A673 (cell line): ENCODE results near the gene MED27. TPM values are rescaled to one million over a fixed set of nuclear protein-coding genes. Genes with fewer than 3 reads are reported as not detected.

Experiments
- BruUV-seq: library from RNA; stranded (reverse); fragments of 400-500 nt; replicated peaks from 2 replicates; lab custom pipeline; 2021; lab: Mats Ljungman, UMichigan
- CTCF ChIA-PET: fragments of 300-600 bp; sonication (Branson Sonifier 250); formaldehyde crosslinking; loops from one replicate; lab custom pipeline; 2022; ENCODE audit warnings: antibody characterized with exemption; lab: Charles Lee
- POLR2A ChIA-PET: fragments of 300-600 bp; sonication (Branson Sonifier 250); formaldehyde crosslinking; loops from one replicate; lab custom pipeline; 2022; ENCODE audit warnings: antibody characterized with exemption; ENCODE audit not compliant: low non-redundant PET; lab: Charles Lee
- DNase-seq: peaks from one replicate; pipeline ENCODE4 v3.0.0-alpha.2; 2015; ENCODE audit warnings: low spot score
- H3K27ac ChIP-seq: fragments of 200-600 bp; sonication (generic); 2 replicates; pipeline ENCODE4 v1.5.1; 2016; ENCODE audit warnings: mixed run types, low read depth, mild to moderate bottlenecking, mixed read lengths, antibody characterized with exemption, low read length; ENCODE audit not compliant: poor library complexity, severe bottlenecking
- H3K27me3 ChIP-seq: fragments of 200-600 bp; sonication (generic); replicated peaks from 2 replicates; pipeline ENCODE4 v1.6.1; 2017; ENCODE audit warnings: mixed run types, low read depth, mild to moderate bottlenecking, mixed read lengths, antibody characterized with exemption, low read length; ENCODE audit not compliant: insufficient read depth, poor library complexity
- H3K36me3 ChIP-seq: fragments of 200-600 bp; sonication (generic); 2 replicates; pipeline ENCODE4 v1.6.1; 2016; ENCODE audit warnings: mixed run types, mild to moderate bottlenecking, mixed read lengths, antibody characterized with exemption, low read length; ENCODE audit not compliant: insufficient read depth, poor library complexity, severe bottlenecking
- H3K4me1 ChIP-seq: fragments of 200-600 bp; sonication (generic); 2 replicates; pipeline ENCODE4 v1.6.1; 2017; ENCODE audit warnings: mixed run types, mild to moderate bottlenecking, mixed read lengths, antibody characterized with exemption, low read length; ENCODE audit not compliant: insufficient read depth, poor library complexity, severe bottlenecking
- H3K4me3 ChIP-seq: fragments of 200-600 bp; sonication (generic); 2 replicates; pipeline ENCODE4 v1.5.1; 2016; ENCODE audit warnings: low read depth, mixed run types, mild to moderate bottlenecking, mixed read lengths, low read length; ENCODE audit not compliant: poor library complexity, severe bottlenecking
- H3K9me3 ChIP-seq: fragments of 200-600 bp; sonication (generic); 2 replicates; pipeline ENCODE4 v1.6.1; 2016; ENCODE audit warnings: mixed run types, low read depth, mild to moderate bottlenecking, mixed read lengths, antibody characterized with exemption, low read length; ENCODE audit not compliant: poor library complexity, severe bottlenecking
- EZH2 ChIP-seq: fragments of 200-600 bp; sonication (generic); IDR thresholded peaks from 2 replicates; pipeline ENCODE4 v1.6.1; 2017; ENCODE audit warnings: borderline replicate concordance, low read depth, mild to moderate bottlenecking, mixed read lengths, antibody characterized with exemption, low read length; ENCODE audit not compliant: poor library complexity, severe bottlenecking
- intact Hi-C: fragments of 100-400 bp; cut with micrococcal nuclease; formaldehyde crosslinking; loops from one replicate; pipeline ENCODE4 v1.10.0; 2022; ENCODE audit not compliant: unreplicated experiment
- total RNA-seq: library from RNA; stranded (reverse); gene quantifications from 2 replicates; pipeline ENCODE4 v1.2.3, GENCODE V29; 2021
- TF ChIP-seq, protein P1 (sequence below): fragments of 300-800, 200-600 bp; sonication (generic); conservative IDR thresholded peaks from 2 replicates; pipeline ENCODE4 v1.5.1; 2017; ENCODE audit warnings: low read depth, mild to moderate bottlenecking, antibody characterized with exemption, low read length, moderate library complexity, mixed read lengths

Gene MED27
- total RNA-seq, 1 experiment from 2014 or later: 45.4 TPM

DNA sequence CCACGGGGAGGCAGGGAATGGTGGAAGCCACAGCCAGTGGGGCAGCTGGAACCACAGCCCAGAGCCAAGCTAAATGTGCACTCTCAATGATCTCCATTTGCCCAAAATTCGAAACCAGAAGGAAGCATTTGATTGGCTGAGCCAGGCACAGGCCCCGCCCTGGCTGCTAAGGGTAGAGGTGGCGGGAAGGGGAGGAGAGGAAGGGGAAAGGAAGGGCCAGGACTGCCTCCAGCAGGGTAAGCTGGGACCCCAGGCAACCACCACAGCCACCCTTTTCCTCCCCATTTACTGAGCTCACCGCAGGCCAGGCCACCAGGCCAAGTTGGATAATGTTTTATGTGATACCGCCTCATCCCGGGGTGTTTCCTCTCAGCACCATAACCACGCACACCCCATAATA, 239.4 kb downstream of the MED27 start:
- Histone ChIP-seq H3K4me1 (no peaks in the 10 kb centered on the region), H3K27me3 (no peaks in the 10 kb centered on the region), H3K36me3 (no peaks in the 10 kb centered on the region), H3K27ac (no peak overlapping the region), H3K4me3 (no peak overlapping the region), H3K9me3 (no peaks in the 10 kb centered on the region)
- ChIA-PET POLR2A (no interaction called here), CTCF (no interaction called here)
- no peak for DNase-seq
- TF ChIP-seq, protein P1, sequence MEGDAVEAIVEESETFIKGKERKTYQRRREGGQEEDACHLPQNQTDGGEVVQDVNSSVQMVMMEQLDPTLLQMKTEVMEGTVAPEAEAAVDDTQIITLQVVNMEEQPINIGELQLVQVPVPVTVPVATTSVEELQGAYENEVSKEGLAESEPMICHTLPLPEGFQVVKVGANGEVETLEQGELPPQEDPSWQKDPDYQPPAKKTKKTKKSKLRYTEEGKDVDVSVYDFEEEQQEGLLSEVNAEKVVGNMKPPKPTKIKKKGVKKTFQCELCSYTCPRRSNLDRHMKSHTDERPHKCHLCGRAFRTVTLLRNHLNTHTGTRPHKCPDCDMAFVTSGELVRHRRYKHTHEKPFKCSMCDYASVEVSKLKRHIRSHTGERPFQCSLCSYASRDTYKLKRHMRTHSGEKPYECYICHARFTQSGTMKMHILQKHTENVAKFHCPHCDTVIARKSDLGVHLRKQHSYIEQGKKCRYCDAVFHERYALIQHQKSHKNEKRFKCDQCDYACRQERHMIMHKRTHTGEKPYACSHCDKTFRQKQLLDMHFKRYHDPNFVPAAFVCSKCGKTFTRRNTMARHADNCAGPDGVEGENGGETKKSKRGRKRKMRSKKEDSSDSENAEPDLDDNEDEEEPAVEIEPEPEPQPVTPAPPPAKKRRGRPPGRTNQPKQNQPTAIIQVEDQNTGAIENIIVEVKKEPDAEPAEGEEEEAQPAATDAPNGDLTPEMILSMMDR: no peak
- TF ChIP-seq EZH2: no peak
- intact Hi-C loops: no loop called here
- BruUV-seq: no TSS peak

DNA sequence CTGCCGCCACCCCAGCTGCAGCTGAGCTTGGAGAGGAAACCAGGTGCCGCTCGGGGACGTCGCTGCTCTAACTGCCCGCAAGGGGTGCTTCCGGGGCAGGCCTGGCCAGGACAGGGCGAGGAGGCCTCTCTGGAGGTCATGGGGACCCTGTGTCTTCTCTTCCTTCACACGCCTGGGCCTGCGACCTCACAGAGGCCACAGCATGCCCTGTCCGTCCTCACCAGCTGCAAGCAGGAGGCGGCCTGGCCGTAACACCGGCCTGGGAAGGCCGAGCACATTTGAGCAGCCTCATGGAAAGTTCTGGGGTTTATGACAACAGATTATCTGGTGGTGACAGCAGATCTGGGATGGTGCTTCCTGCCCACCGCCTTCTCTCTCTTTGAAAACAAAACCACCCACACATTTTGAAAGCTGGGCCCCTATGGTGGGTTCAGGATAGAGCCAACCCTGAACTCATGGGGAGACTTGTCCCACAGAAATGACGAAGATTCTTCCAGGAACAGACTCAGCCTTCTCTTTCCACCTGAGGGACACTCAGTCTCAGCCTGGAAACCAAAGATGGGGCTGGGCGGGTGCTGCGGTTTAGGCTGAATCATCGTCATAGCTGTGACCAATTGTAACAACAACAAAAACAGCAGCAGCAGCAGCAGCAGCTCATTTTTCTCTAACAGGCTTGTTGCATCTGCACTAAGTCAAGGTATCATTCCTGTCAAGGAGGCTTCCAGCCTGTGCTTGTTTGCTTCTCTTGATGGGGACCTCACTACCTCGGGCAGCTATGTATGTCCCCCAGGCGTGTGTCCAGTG, 240.2 kb downstream of the MED27 start:
- Histone ChIP-seq H3K27me3 (no peaks in the 10 kb centered on the region), H3K36me3 (no peaks in the 10 kb centered on the region), H3K4me3 (no peak overlapping the region), H3K4me1 (no peaks in the 10 kb centered on the region), H3K27ac (no peak overlapping the region), H3K9me3 (no peaks in the 10 kb centered on the region)
- intact Hi-C loops: no loop called here
- CTCF ChIA-PET: no interaction called here
- TF ChIP-seq, protein P1: no peak
- no peak for TF ChIP-seq EZH2
- BruUV-seq: no TSS peak
- POLR2A ChIA-PET: no interaction called here
- no peak for DNase-seq

DNA sequence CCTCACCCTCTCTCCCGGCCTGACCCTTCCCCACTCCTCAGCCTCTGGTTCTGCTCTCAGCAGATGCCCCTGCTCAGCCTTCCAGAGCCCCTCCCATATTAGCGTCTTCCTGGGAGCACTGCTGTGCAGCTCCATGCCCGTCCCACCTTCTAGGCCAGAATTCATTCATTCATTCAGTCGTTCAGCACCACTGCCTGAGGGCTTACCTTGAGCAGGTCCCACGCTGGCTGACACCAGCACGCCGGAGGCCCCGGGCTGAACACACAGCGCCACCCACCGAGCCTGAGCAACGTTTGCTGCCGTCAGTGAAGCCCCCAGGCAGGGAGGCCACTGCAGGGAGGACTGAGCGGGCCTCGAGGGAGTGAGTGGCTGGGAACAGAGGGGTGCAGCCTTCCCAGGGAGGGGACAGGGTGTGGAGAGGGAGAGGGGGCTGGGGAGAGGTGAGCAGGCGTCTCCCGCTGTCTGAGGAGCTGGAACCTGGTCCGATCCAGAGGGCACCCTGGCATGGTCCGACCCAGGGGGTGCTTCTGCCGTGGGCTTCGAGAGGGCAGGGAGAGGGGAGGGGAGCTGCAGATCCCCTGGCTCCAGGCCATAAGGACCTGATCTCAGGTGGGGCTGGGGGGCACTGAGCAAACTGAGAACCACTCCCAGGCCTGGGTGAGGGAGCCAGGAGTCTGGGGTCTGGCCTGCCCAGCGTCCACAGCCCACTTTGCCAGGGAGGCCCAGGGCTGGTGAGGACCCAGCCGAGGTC, 241.0 kb downstream of the MED27 start:
- no peak for TF ChIP-seq EZH2
- TF ChIP-seq, protein P1: no peak
- DNase-seq: no peak
- H3K4me1 ChIP-seq: no peaks in the 10 kb centered on the region
- H3K9me3 ChIP-seq: peaks cover 3% of the 10 kb centered on the region
- ChIA-PET POLR2A (no interaction called here), CTCF (no interaction called here)
- intact Hi-C loops: no loop called here
- H3K27me3 ChIP-seq: no peaks in the 10 kb centered on the region
- H3K36me3 ChIP-seq: no peaks in the 10 kb centered on the region
- BruUV-seq: no TSS peak
- H3K27ac ChIP-seq: no peak overlapping the region
- H3K4me3 ChIP-seq: no peak overlapping the region
